Activated CD4-positive, alpha-beta T cell treated with anti-CD3 and anti-CD28 coated beads, Interleukin-2, amount 50 U/mL, for 16 hours (primary cell): Measurements from ENCODE around the gene RUNX2.

ENCODE experiments used
- DNase-seq: peaks from one replicate; pipeline ENCODE4 v3.0.0-alpha.2; 2020

The RUNX2 gene

DNA sequence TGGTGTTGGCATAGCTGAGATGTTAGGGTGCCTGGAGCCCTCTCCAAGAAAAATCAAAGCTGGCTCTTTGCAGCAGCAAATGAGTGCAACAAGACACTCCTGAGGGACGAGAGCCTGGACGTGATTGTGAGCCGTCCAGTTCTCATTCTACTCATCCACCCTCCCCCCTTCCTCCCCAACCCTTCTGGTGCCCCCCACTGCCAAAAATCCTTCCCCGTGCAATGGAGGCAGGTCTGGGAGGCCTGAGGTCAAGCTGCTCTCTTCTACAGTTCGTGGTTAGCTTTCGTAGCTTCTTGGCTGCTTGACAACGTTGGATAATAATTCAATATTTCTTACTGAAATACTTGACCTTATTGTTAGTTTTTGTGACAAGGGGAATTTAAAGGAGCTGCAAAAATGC lies 234.9 kb downstream of the RUNX2 start:
- no peak for DNase-seq

DNA sequence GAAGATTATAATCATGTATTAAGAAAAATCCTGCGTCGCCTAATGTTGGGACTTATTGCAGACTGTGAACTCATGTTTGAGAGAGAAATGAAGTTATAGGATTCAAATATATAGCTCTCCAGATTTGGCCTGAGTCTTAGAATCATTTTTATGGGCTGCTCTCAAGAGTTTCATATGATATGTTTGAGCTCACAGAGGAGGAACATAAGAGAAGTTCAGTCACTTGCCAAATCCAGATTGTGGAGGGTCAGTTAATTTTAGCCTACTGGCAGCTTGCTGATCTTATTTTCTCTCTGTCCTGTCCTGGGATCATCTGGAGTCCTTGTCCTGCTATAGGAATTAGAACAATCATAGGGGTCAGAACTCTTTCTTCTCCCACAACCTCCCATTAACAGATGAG lies 235.7 kb downstream of the RUNX2 start:
- DNase-seq: no peak

DNA sequence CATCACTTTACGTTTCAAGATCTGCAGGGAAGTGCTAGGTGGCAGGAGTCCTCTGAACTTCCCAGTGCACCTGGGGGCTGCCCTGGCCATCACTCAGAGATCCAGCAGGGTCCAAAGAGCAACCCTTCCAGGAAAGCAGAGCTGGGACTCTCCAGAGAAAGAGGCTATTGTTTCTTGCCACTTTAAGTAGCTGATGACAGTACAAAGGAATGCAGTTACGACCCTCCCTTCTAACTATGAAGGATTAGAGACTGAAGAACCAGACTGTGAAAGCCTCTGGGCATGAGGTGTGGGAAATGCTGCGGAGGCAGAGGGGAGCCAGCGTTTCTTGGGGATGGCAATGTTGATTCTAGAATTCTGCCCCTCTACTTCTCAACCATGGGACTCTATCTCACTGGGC lies 238.8 kb downstream of the RUNX2 start:
- no peak for DNase-seq

DNA sequence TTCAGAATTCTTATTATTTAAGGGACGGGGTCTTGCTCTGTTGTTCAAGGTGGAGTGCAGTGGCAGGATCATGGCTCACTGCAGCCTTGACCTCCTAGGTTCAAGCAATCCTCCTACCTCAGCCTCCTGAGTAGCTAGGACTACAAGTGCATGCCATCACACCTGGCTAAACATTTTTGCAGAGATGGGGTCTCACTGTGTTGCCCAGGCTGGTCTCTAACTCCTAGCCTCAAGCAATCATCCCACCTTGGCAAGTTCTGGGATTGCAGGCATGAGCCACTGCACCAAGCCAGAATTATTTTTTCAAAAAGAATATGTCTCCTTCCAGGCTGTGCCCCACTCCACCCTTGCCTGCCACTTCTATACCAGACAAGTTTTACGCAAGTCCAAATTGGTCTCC lies 239.7 kb downstream of the RUNX2 start:
- no peak for DNase-seq

DNA sequence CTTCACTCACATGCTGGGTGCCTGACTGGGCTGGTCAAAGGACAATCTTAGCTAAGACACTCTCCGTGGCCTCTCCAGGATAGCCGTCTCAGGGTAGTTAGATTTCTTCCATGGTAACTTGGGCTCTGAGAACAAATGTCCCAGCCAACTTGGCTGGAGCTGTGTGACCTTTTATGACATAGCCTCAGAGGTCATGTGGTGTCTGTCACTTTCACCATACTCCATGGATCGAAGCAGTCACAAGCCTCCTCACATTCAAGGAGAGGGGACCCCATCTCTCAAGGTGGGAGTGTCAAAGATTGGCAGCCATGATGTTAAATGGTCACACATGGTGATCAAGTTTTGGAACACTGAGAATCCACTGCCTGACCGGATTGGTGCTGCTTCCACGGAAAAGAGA lies 240.5 kb downstream of the RUNX2 start:
- DNase-seq: no peak

DNA sequence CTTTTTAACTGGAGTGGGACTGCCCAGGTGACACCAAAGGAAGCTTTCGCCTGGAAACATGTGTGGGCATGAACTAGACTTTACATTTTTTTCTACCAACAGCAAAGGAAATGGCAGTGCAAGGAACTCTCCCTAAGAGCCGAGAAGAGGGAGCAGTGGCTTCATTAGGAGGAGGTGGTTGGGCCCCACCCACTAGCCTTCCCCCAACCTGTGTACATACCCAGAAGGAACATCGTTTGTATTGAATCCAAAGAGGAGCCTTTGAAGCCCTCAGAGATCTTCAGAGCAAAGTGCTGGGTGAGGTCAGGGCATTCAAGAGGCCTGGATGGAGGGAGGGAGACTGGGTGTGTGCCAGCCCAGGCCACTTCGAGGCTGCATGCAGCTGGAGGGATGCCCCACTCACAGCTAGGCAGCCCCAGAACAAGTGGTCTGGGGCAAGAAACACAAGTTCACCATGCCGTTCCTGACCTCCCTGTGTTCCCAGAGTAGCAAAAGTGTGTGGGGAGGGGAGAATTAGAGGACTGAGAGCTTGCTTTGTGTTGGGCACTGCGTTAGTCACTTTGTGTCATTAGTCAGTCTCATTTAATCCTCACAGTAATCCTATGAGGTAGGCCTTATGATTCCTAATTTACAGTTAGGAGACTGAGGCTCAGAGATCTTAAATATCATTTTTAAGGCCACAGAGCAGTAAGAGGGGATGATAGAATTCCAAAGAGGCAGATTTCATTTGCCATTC lies 241.2 kb downstream of the RUNX2 start:
- no peak for DNase-seq

DNA sequence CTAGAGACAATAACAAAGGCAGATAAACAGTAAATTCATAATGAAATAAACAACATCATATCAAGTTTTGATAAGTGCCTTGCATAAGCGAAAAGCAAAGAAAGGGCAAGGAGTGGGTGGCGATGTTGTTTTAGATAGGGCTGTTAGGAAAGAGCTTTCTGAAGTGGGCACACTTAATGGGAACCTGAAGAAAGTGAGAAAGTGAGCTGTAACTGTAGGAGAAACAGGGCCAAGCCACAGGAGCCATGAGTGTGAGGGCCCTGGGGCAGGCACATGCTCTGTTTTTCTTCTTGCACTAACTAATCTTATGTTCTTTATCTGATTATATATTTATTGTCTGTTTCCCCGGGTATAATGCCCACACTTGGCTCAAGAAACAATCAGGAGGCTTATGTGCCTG lies 243.0 kb downstream of the RUNX2 start:
- DNase-seq: no peak

DNA sequence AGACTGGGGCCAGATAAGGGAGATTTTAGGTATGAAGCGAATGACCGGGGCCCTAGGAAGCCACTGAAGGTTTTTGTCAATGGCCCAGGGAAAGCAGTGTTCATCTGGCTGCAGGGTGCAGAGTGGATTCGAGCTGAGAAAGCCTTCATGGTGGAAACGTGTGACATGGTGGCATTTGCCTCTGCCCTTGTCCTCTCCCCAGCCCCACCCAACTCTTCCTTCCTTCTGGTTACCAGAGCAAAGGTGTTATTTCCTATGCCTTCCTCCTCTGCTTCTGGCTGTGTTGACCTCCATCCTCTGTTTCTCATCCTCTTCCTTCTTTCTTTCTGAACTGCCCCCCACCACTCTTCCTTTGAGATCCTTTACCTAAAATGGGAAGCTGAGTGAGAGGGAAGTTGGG lies 244.7 kb downstream of the RUNX2 start:
- peak; percentile 19 for DNase-seq

DNA sequence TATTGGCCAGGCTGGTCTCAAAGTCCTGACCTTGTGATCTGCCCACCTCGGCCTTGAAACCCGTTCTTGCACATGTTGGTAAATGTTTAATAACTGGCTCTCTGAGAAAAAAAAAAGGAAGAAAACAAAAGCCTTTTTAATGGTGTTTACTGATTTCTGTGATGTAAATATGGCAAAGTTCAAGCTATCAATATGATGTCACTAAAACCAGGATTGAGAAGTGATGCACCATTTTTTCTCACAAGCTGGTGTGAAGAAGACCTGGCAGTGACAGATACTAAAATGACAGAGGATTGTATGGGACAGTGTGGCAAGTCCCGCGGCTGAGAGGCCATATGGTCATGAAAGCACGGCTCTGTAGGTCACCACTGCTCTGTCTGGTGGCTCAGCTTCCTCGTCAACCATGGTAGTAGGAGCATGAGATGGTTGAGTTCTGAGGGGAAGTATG lies 245.9 kb downstream of the RUNX2 start:
- no peak for DNase-seq

DNA sequence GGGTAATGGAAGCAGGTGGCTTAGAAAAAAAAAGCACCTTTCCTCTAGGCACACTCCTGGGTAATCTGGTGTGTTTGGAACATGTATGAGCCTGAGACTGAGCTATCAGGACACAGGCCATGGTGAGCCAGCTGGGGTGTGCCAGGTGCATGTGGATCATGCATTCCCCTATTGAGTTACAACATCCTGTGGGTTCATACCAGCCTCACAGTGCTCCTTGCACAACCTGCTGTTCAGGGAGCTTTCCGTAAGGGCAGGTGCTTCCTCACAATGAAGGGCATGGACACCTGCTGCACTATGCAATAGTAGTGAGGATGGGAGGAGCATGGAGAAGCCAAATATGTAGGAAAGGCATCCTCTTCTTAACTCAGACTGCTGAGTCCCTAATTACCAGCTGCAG lies 246.8 kb downstream of the RUNX2 start:
- DNase-seq: no peak

DNA sequence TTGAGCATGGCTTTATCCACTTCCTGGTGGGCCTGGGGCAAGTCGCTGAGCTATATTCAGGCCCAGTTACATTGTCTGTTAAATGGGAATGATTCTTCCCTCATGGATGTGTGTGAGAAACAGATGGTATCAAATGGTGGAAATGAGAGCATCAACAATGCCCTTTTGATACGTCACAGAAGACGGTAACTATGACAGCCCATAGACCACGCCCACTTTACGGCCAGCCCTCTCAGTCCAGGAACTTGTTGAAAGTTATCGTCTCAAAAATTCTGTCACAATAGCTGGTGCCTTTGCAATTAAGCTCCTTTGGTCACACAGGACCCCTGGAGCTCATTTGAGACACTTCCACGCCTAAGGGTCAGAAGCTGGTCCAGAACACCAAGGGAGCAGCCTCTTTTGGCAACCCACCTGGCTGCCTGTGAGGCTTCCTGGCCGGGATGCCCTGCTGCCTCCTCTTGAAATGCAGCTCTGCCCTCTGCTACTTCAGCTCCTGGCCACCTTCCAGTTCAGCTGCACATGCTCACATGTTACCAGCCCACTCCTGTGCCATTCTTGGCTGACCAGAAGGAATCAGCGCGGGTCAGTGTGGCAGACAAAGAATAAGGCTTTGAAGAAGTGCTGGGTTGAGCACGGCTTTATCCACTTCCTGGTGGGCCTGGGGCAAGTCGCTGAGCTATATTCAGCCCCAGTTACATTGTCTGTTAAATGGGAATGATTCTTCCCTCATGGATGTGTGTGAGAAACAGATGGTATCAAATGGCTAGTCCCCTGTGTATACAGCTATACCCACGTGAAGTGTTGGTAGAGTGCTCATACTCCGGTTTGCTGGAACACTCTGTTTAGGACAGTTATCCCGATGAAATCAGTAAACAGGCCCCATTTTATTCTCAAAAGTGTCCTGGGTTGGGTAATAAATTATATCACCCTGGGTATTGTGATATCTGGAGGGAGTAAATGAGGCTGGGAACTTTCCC lies 248.8 kb downstream of the RUNX2 start:
- no peak for DNase-seq

DNA sequence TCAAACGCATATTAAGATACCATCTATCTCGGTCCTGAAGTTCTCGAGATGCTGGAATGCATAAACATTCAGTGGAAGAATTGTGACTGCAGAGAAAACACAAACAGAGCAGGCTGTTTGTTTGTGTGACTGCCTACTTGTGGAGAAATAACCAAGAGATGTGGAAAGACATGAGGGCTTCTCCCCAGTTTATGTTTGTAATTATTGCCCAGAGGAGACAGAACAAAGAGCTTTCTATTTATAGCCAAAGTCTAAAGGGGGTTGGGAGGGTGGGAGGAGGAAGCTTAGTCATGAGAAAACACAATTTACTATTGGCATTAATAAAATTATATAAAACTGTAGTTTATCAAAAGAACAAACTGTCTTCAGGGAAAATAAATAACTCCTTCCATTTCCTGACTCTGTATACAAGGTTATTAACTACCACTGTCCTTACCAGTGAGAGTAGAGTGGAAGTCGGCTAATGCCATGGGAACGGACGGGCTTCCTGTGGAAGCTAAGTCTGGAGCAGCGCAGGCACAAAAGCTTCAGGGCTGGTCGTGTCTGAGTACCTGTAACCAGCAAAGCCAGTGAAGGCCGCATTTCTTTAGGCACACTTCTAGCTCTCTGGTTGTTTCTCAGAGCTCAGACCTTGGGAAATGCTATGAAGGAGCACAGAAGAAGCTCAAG lies 249.8 kb downstream of the RUNX2 start:
- no peak for DNase-seq

DNA sequence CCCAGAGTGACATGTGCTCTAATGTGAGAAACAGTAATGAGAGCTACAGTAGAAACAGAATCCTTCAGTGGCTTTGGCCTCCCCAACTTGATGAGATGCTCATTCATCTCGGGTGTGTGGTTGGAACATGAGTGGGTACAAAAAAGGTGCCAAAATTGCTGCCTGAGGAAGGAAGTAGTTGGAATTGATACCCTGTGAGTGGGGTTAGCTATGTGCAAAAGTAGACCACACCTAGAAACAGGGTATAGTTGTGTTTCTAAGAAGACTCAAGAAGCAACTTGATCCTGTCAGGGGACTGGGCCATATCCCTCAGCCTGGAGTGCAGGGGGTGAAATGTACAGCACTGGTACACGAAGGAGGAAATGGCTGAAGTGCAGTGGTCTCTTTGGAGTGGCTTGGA lies 256.0 kb downstream of the RUNX2 start:
- peak; percentile 63 for DNase-seq

DNA sequence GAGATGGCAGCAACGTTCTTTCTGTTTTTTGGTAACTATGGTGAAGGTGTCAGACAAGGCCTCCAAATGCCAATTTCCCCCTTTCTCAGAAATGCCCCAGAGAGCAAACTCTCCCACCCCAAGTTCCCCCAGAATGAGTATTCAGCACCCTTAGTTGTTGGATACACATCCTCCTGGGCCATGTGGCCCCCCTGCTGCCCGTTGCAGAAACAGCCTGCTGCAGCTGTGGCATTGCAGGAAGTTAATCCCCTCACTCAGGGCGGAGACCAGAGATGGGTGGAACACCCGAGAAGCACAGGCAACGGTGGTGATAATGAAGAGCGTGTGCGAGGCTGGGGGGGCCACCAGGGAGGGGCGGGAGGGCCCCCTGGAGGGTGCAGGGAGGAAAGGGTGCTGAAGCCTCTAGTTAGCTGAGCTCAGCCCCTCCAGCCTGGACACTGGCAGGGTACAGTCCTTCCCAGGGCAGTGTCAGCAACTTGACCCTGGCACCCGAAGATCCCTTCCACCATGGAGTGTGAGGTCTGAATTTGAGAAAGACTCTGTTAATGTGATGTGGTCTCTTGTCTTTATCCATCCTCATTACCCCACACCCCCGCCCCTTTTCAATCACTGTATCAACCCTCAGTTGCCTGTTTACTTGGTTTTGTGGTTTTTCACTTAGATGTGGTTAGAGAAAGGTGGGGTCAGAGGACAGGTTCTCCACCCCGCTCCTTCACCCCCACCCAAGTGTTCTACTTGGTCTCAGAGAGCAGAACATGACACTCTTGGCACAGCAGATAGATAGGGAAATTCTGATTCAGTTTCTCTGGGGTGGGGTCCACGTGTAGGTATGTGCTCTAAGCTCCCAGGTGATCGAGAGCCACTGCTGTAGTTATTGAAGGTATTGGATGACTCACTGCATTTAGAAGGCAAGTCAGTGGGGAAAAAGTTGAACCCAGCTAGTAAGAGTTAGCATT lies 258.4 kb downstream of the RUNX2 start:
- DNase-seq: peak; percentile 89

DNA sequence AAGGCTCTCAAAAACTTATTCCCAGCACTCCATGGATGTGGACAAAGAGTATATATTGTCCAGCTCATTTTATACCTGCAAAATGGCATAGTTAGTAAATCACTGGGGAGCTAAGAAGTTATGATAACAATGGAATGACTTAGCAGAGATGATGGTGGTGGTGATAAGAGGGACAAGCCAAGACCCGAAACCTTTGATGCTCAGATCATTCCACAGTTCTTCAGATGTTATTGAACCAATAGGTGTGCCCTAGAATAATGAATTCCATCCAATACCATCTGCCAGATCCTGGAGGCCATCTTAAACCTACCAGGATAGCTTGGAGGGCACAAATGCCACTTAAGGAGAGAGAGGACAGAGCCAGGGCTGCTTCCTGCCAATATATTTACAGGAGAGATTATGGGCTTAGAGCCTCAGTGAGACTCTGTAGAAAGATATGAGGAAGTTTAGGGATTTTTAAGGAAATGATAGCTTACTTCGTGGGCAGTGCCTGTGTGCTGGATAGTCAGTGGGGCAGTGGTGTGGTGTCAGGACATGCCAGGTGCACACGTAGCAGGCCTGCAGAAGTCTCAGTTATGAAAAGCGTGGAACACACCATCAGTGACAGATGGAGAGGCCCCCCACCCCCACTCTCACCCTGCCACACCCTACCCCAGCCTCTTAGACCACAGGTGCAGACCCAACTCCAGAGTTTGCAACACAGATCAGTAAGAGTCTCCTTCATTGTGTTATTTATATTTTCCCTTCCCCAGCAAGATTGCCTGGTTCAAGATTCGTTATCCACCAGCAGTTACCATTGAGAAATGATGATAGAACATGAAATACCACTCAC lies 259.3 kb downstream of the RUNX2 start:
- DNase-seq: peak; percentile 42

DNA sequence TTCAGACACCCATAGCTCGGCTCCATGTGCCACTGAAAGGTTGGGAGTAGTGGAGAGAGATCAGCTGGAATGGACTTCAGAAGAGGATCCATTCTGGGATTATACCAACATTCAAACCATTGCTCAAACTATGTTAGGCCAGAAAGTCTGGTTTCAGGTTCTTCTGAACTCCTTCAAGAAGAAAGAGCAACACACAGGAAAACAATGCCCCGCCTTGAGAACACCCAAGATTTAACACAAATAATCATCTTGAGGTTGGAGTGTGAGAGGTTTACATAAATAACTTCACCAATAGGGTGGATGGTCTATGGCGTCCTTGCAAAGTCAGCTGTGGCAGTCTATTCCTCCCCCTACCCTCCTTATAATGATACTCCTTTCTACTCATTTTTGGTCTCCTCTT lies 261.2 kb downstream of the RUNX2 start:
- no peak for DNase-seq

DNA sequence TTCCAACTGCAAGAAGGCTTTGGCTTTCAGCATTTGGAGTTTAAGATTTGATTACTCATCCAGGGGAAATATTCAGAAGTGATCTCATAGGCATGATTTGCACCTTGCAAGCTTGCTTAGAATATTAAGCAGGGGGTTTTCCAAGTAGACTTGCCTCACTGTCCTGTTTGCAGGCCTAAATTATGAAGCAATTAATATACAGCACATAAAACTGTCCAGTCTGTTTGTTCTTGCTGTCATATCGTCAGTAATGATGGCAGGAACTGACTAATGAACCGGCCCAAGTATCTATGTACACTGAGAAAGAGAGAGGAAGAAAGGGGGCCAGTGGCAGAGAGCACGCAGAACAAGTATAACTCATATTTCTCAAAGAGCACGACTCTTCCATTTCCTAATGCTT lies 262.1 kb downstream of the RUNX2 start:
- peak; percentile 69 for DNase-seq

DNA sequence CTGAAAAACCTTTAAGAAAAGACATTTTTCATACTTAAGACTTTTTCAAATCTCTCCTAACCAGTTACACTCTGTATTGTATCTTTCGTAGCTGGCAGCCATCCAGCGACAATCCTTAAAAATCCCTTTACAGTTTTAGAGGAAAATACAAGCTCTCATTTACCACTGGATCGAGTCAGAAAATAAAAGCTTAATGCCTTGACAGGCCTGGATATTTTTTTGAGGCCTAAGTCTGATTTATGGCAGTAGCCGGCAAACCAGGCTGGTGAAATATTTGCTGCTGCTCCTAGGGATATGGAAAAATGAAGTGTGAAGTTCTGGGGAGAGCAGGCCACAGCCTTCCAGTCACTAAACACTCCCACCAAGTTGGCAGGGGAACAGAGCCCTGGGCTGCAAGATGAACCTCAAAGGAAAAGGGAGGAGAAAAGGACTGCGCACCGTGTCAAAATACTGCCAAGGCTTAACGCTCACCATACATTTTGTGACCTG lies 262.6 kb downstream of the RUNX2 start:
- DNase-seq: no peak

DNA sequence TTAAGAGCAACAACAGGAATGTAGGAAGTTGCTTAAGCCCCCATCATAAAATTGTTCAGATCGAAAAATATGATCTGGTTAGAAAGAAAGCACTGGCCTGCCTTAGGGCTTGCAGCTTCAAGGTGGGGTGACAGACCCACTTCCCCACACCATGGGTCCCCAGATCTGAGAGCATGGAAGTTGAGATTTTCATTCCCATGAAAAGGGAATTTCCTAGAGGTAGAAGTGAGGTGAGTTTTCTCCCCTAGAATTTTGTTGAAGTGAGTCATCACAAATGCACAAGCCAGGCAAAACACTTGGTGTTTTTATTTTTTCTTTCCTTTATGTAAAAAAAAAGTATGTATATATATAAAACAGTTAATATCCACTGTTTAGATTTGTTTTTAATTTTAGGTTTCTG lies 263.2 kb downstream of the RUNX2 start:
- DNase-seq: no peak

DNA sequence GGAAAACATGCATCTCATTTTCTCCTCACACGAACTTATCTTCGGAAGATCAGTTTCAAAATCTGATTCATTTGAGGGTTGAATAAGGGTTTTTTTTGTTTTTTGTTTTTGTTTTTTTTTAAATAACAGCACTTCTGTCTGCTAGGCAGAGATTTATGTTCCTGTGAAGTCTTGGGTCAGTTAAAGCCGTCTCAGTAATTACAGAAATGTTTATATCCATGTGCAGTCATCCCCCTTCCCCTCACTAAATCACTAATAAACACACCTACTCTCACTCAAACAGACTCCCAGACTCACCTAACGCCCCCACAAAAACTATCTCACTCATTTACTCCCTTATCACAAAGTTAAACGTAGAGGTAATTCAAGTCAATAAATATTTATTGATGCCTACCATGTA lies 263.8 kb downstream of the RUNX2 start:
- DNase-seq: peak; percentile 31

DNA sequence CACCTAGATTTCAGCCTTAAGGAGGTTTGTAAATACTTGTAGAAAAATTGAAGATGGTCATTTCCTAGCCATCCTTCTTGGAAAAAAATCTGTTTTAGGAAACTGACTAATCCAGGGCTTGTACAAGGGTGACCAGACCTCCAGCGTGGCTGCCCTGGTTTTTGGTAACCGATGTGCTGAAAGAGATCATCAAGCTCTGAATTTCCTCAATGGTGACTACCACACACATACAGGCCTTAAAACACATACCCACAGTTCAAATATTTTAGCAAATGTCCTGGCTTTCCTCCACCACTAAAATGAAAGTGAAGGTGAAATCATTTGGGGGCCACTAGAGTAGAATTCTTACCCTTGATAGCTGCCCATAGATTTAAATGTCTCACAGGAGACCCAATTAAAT lies 264.9 kb downstream of the RUNX2 start:
- no peak for DNase-seq
